Ectodermal cell (in vitro differentiated cells): ENCODE data around the gene SLC1A1.

Source experiments
- H3K27ac ChIP-seq: 2 replicates; pipeline ENCODE4 v1.7.0; 2013; ENCODE audit warnings: mild to moderate bottlenecking, low read depth, low read length; ENCODE audit not compliant: insufficient read depth, poor library complexity, severe bottlenecking
- H3K27me3 ChIP-seq: 2 replicates; pipeline ENCODE4 v1.7.0; 2013; ENCODE audit warnings: mild to moderate bottlenecking, low read length; ENCODE audit not compliant: insufficient read depth, control insufficient read depth, poor library complexity, severe bottlenecking
- H3K36me3 ChIP-seq: one replicate; pipeline ENCODE4 v1.7.0; 2013; ENCODE audit warnings: low read length; ENCODE audit not compliant: control insufficient read depth, insufficient read depth
- H3K4me1 ChIP-seq: one replicate; pipeline ENCODE4 v1.7.0; 2013; ENCODE audit warnings: low read length; ENCODE audit not compliant: control insufficient read depth, insufficient read depth
- H3K4me3 ChIP-seq: 2 replicates; pipeline ENCODE4 v1.7.0; 2013; ENCODE audit warnings: low read depth, low read length, control low read depth; ENCODE audit not compliant: insufficient read depth
- H3K9me3 ChIP-seq: 2 replicates; pipeline ENCODE4 v1.7.0; 2013; ENCODE audit warnings: mild to moderate bottlenecking, low read length, moderate library complexity; ENCODE audit not compliant: control insufficient read depth
- WGBS, 2 experiments: methylation state at CpG; one replicate each; pipeline ENCODE4 v1.1.7; 2013; ENCODE audit warnings: missing lambda C conversion rate in 2 of 2; 5-methylcytosine and 5-hydroxymethylcytosine counted together

Gene SLC1A1

DNA sequence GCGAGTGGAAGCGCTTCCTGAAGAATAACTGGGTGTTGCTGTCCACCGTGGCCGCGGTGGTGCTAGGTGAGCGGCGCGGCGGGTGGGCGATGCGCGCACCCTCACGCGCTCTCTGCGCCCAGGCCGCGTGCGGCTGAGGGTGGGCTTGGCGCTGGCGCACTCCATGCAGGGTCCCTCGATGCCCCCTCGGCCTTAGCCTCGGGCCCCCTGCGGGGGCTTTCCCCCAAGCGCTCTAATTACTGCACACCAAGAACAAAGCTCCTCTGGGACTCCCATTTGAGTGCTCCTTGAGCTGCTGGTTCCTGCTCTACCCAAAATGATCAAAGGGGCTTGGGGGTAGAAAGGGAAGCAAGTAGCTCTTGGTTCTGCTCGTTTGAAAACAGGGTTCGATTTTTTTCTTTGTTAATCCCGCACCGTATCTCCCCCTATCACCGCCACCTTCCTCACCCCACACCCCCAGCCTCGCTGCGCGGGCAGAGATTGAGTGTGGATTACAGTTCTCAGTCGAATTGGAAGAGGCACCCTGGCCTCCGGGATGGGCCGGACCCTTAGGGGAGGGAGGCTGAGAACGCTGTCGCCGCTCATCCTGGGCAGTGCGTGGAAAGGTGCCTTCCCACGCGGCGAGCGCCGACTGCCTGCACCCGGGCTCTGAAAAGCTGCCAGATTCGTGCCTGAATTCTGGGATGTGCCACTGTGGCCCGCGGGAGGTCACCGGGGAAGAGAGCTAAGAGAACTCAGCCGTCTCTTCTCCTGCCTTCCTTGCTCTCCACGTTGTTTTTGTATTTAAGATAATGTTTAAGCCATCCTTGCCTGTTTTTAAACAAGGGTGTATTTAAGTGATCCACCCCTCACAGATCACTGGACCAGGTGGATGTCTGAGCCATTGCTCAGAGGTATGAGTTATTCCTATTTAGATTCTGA lies 697 bp downstream of the SLC1A1 start:
- Histone ChIP-seq H3K4me3 (peak overlapping the region; percentile 53), H3K9me3 (no peaks in the 10 kb centered on the region), H3K27me3 (peaks cover 38% of the 10 kb centered on the region), H3K27ac (no peak overlapping the region), H3K4me1 (peaks cover 12% of the 10 kb centered on the region), H3K36me3 (no peaks in the 10 kb centered on the region)
- WGBS, 2 experiments = 1% methylated on average over 48 to 52 of the region's 52 CpGs

DNA sequence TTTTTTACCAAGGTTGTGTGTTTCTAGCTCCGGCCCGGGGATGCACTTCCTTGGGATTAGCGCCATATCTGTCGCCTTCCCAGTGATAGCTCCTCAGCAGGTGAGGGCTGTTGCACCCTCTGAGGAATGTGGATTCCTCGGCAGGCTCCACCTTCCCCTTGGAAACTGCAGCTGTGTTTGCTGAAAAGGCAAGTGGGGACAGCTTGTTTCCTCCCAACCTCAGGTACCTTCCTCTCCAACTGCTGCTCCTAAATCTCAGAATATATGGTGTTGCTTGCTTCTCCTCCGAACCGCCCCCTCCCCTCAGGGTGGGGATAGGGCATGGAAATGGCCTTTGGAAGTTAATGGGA lies 1.3 kb downstream of the SLC1A1 start:
- peak overlapping the region; percentile 53 for H3K4me3 ChIP-seq
- WGBS, 2 experiments = 2 to 6% methylated on average over 5 to 7 of the region's 7 CpGs
- no peaks in the 10 kb centered on the region for H3K9me3 ChIP-seq

DNA sequence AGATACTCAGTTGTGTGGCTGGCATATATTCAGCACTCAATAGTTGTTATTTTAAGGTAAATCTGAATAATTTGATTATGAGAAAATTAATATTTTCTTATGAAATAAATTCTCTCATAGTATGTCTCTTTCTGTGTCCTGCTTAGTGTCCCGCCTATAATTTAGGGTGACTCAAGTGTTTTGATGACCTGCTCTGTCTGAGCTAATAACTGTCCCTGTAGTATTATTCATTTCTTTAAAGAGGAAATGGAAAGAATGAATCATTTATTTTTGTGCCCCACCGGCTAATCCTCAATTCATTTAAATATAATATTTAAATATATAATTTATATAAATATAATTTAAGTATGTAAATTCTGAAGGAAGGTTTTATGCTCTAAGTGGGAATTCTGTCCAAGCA lies 4.1 kb downstream of the SLC1A1 start:
- Histone ChIP-seq H3K4me3 (no peak overlapping the region), H3K36me3 (no peaks in the 10 kb centered on the region), H3K27ac (no peak overlapping the region), H3K27me3 (peaks cover 30% of the 10 kb centered on the region), H3K9me3 (no peaks in the 10 kb centered on the region), H3K4me1 (peaks cover 12% of the 10 kb centered on the region)
- WGBS, 2 experiments = 89% methylated on average over 1 of the region's 2 CpGs; no CpG with 5 or more reads in 1 of the 2 experiments

More for the DNA sequence above, 1.3 kb downstream of the SLC1A1 start:
- Histone ChIP-seq H3K27ac (no peak overlapping the region), H3K36me3 (no peaks in the 10 kb centered on the region), H3K4me1 (peaks cover 12% of the 10 kb centered on the region), H3K27me3 (peaks cover 38% of the 10 kb centered on the region)

DNA sequence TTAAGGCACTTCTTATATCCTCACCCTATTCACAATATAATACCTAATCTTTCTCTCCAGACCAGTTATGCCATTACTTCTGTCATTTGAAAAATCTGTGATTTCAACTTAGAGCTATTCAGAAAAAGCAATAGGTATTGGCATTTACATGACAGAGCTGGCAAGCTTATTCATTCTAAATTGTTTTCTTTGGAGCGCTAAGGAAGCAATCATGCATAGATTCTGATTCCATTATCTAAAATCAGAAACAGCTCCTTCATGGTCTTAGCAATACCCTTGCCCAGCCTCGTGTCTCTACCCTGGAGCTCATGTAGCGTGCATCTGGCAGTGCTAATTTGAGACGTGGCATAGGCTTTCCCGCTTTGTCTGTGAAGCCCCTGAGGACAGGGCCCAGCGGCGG lies 4.5 kb downstream of the SLC1A1 start:
- H3K27me3 ChIP-seq = peaks cover 25% of the 10 kb centered on the region
- H3K9me3 ChIP-seq = no peaks in the 10 kb centered on the region
- peaks cover 10% of the 10 kb centered on the region for H3K4me1 ChIP-seq
- H3K4me3 ChIP-seq = no peak overlapping the region
- no peak overlapping the region for H3K27ac ChIP-seq
- 93 to 94% methylated on average over 7 of the region's 7 CpGs for WGBS, 2 experiments
- H3K36me3 ChIP-seq = no peaks in the 10 kb centered on the region

DNA sequence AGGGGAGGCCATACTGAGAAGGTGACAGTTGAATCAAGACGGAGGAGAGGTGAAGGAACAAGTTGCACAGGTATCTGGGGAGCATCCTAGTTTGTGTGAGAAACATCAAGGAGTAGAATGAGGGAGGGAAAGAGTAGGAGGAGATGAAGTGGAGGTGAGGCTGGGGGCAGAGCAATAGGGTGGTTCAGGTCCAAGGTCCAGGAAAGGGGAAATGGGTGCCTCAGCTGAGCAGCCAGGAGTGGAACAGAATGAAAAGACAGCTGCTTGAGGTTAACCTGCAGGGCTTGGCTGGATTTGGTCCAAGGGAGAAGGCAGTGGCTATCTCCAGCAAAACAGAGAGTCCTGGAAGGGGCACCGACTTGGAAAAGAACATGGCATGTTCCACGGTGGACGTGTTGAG lies 5.3 kb downstream of the SLC1A1 start:
- Histone ChIP-seq H3K27me3 (peaks cover 18% of the 10 kb centered on the region), H3K27ac (no peak overlapping the region)
- 95 to 96% methylated on average over 4 of the region's 4 CpGs for WGBS, 2 experiments

DNA sequence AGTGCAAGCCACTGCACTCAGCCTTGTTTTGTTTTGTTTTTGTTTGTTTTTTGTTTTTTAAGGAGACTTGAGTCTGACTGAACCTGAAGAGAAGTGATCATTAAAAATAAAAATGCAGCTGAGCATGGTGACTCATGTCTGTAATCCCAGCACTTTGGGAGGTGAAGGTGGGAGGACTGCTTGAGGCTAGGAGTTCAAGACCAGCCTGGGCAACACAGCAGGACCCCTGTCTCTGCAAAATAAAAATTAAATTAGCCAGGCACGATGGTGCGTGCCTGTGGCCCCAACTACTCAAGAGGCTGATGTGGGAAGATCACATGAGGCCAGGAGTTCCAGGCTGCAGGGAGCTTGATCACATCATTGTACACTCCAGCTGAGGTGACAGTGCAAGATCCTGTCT lies 6.2 kb downstream of the SLC1A1 start:
- H3K27me3 ChIP-seq = peaks cover 9% of the 10 kb centered on the region
- no peak overlapping the region for H3K4me3 ChIP-seq
- WGBS, 2 experiments = 82 to 86% methylated on average over 2 of the region's 2 CpGs
- peaks cover 6% of the 10 kb centered on the region for H3K4me1 ChIP-seq
- H3K36me3 ChIP-seq = no peaks in the 10 kb centered on the region
- H3K9me3 ChIP-seq = no peaks in the 10 kb centered on the region
- no peak overlapping the region for H3K27ac ChIP-seq

More for the DNA sequence above, 5.3 kb downstream of the SLC1A1 start:
- no peaks in the 10 kb centered on the region for H3K36me3 ChIP-seq
- no peaks in the 10 kb centered on the region for H3K9me3 ChIP-seq
- H3K4me1 ChIP-seq = peaks cover 7% of the 10 kb centered on the region
- H3K4me3 ChIP-seq = no peak overlapping the region

DNA sequence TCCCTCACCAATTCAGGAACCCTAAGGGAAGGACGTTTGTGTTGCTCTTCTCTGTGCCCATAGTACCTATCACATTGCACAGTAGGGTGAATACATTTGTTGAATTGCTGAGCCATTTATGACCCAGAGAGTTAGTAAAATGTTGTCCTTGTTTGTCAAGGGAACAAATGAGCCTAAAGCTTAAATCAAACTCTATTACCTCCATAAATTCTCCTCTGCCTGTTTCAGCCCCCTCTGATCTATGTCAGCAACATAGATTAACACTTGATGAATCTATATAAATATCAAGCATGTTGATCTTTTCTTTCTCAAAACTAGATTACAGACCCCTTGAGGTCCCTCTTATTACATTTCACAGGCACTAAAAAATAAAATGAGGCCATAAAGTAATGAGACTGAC lies 7.1 kb downstream of the SLC1A1 start:
- Histone ChIP-seq H3K27me3 (no peaks in the 10 kb centered on the region), H3K4me3 (no peak overlapping the region), H3K27ac (no peak overlapping the region), H3K9me3 (no peaks in the 10 kb centered on the region), H3K36me3 (no peaks in the 10 kb centered on the region), H3K4me1 (no peaks in the 10 kb centered on the region)
- WGBS, 2 experiments = no CpG with 5 or more reads among the region's 1 CpG

DNA sequence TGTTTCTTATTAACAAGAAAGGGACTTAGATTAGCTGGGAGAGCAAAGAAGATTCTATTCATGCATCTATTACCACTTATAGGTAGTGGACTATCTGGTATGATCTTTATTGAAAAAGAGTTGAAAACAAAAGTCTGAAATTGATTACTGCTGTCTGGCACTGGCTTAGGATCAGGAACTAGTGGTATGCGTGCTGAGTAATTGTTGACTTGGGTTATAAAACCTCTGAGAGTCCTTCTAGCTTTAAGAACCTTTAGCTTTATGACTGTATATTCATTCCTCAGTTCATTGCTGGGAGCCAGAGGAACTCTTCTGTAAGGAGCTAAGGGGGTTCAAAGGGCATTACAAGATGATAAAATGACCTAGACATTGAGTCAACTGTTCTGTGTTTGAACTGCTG lies 7.6 kb downstream of the SLC1A1 start:
- Histone ChIP-seq H3K4me1 (no peaks in the 10 kb centered on the region), H3K27ac (no peak overlapping the region), H3K27me3 (no peaks in the 10 kb centered on the region), H3K9me3 (no peaks in the 10 kb centered on the region), H3K36me3 (no peaks in the 10 kb centered on the region), H3K4me3 (no peak overlapping the region)
- 29 to 36% methylated on average over 1 of the region's 1 CpG for WGBS, 2 experiments

DNA sequence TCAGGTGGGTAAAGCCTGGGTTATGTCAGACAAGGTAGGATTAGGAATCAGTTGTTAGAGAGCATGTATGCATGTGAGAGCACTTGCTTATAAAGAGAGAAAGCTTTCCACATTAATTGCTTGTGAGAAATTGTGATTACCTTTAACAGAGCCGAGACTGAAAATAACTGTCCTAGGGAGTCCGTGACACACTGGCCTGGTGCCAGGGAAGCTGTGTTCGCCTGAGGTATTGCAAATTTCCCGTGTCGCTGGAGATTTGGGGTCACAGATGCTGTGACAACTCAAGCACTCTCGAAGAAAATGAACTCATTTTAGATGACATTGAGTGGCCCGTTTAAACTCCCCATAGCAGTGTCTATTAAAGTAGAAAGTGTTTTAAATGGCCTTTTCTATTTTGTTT lies 9.6 kb downstream of the SLC1A1 start:
- 95 to 96% methylated on average over 7 of the region's 7 CpGs for WGBS, 2 experiments

DNA sequence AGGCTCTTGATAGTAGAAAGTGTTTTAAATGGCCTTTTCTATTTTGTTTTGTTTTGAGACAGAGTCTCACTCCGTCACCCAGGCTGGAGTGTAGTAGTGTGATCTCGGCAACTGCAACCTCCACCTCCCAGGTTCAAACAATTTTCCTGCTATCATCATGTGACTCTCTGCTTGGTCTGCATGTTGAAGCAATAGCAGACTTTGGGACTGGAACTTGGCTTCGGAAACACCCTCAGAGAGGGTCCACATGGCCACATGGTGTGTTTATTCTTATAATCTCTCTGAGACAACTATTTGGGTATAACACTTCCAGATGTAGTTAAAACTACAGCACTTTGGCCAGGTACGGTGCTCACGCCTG lies 10.9 kb downstream of the SLC1A1 start:
- no peaks in the 10 kb centered on the region for H3K27me3 ChIP-seq
- no peak overlapping the region for H3K4me3 ChIP-seq
- 93 to 96% methylated on average over 5 of the region's 5 CpGs for WGBS, 2 experiments
- H3K36me3 ChIP-seq = no peaks in the 10 kb centered on the region
- H3K4me1 ChIP-seq = no peaks in the 10 kb centered on the region
- no peak overlapping the region for H3K27ac ChIP-seq
- H3K9me3 ChIP-seq = no peaks in the 10 kb centered on the region

More for the DNA sequence above, 9.6 kb downstream of the SLC1A1 start:
- Histone ChIP-seq H3K4me1 (no peaks in the 10 kb centered on the region), H3K4me3 (no peak overlapping the region), H3K27ac (no peak overlapping the region), H3K36me3 (no peaks in the 10 kb centered on the region), H3K27me3 (no peaks in the 10 kb centered on the region), H3K9me3 (no peaks in the 10 kb centered on the region)
